H9 (cell line): Measurements from ENCODE around the gene FNDC1. TPM values are rescaled to one million over a fixed set of nuclear protein-coding genes. Genes with fewer than 3 reads are reported as not detected.

ENCODE experiments used
- DNase-seq: peaks from one replicate; pipeline ENCODE4 v3.0.0-alpha.2; 2017
- H2AFZ ChIP-seq: one replicate; pipeline ENCODE4 v1.6.1; 2013; ENCODE audit warnings: mild to moderate bottlenecking, low read length, control low read depth, moderate library complexity
- H2AK5ac ChIP-seq: 2 replicates; pipeline ENCODE4 v1.6.1; 2013; ENCODE audit warnings: low read length, control low read depth, mixed read lengths; ENCODE audit not compliant: insufficient read length
- H2BK120ac ChIP-seq: one replicate; pipeline ENCODE4 v1.6.1; 2013; ENCODE audit warnings: low read depth, mild to moderate bottlenecking, low read length, control low read depth, inconsistent platforms; ENCODE audit not compliant: poor library complexity, severe bottlenecking
- H2BK12ac ChIP-seq: 2 replicates; pipeline ENCODE4 v1.6.1; 2013; ENCODE audit warnings: low read length, control low read depth, mixed read lengths, low read depth; ENCODE audit not compliant: insufficient read length
- H2BK15ac ChIP-seq: 2 replicates; pipeline ENCODE4 v1.6.1; 2013; ENCODE audit warnings: low read depth, low read length, control low read depth
- H2BK20ac ChIP-seq: one replicate; pipeline ENCODE4 v1.6.1; 2013; ENCODE audit warnings: low read depth, mild to moderate bottlenecking, low read length, control low read depth, inconsistent platforms; ENCODE audit not compliant: poor library complexity, severe bottlenecking
- H2BK5ac ChIP-seq: 2 replicates; pipeline ENCODE4 v1.6.1; 2013; ENCODE audit warnings: low read length, control low read depth, mixed read lengths; ENCODE audit not compliant: insufficient read length
- H3K14ac ChIP-seq: 2 replicates; pipeline ENCODE4 v1.6.1; 2013; ENCODE audit warnings: low read length, control low read depth; ENCODE audit not compliant: insufficient read depth
- H3K18ac ChIP-seq: 2 replicates; pipeline ENCODE4 v1.6.1; 2013; ENCODE audit warnings: low read depth, mild to moderate bottlenecking, mixed read lengths, low read length, control low read depth; ENCODE audit not compliant: insufficient read length
- H3K23ac ChIP-seq: 2 replicates; pipeline ENCODE4 v1.6.1; 2013; ENCODE audit warnings: low read length, control low read depth, mixed read lengths, low read depth; ENCODE audit not compliant: insufficient read length
- H3K23me2 ChIP-seq: 2 replicates; pipeline ENCODE4 v1.6.1; 2013; ENCODE audit warnings: low read depth, mild to moderate bottlenecking, mixed read lengths, low read length, control low read depth; ENCODE audit not compliant: insufficient read length, poor library complexity, severe bottlenecking
- H3K27ac ChIP-seq: 2 replicates; pipeline ENCODE4 v1.5.1; 2013; ENCODE audit warnings: low read length, control low read depth, mixed read lengths, low read depth; ENCODE audit not compliant: insufficient read length
- H3K27me3 ChIP-seq: 2 replicates; pipeline ENCODE4 v1.6.1; 2013; ENCODE audit warnings: low read length, control low read depth, inconsistent platforms; ENCODE audit not compliant: insufficient read depth
- H3K4ac ChIP-seq: 2 replicates; pipeline ENCODE4 v1.6.1; 2013; ENCODE audit warnings: low read depth, mild to moderate bottlenecking, control low read depth, inconsistent platforms, low read length, moderate library complexity
- H3K4me1 ChIP-seq: 2 replicates; pipeline ENCODE4 v1.6.1; 2013; ENCODE audit warnings: low read length, control low read depth, inconsistent platforms; ENCODE audit not compliant: insufficient read depth
- H3K4me2 ChIP-seq: 2 replicates; pipeline ENCODE4 v1.6.1; 2013; ENCODE audit warnings: low read length, control low read depth, mixed read lengths; ENCODE audit not compliant: insufficient read length, insufficient read depth
- H3K56ac ChIP-seq: 2 replicates; pipeline ENCODE4 v1.6.1; 2013; ENCODE audit warnings: low read depth, mild to moderate bottlenecking, mixed read lengths, low read length, control low read depth; ENCODE audit not compliant: insufficient read length
- H3K79me1 ChIP-seq: 2 replicates; pipeline ENCODE4 v1.6.1; 2013; ENCODE audit warnings: low read depth, mild to moderate bottlenecking, moderate library complexity, low read length, control low read depth, inconsistent platforms; ENCODE audit not compliant: insufficient read depth, poor library complexity, severe bottlenecking
- H3K79me2 ChIP-seq: 2 replicates; pipeline ENCODE4 v1.6.1; 2013; ENCODE audit warnings: low read length, control low read depth, inconsistent platforms; ENCODE audit not compliant: insufficient read depth
- H3K9ac ChIP-seq: 2 replicates; pipeline ENCODE4 v1.6.1; 2013; ENCODE audit warnings: low read length, control low read depth, mixed read lengths; ENCODE audit not compliant: insufficient read length; ENCODE audit errors: extremely low read depth
- H3K9me3 ChIP-seq: one replicate; pipeline ENCODE4 v1.6.1; 2013; ENCODE audit warnings: low read depth, low read length, inconsistent platforms; ENCODE audit not compliant: control insufficient read depth
- H3T11ph ChIP-seq: one replicate; pipeline ENCODE4 v1.6.1; 2013; ENCODE audit warnings: mild to moderate bottlenecking, low read length, control low read depth, inconsistent platforms
- H4K20me1 ChIP-seq: one replicate; pipeline ENCODE4 v1.6.1; 2013; ENCODE audit not compliant: control insufficient read depth, insufficient read length, insufficient read depth
- H4K5ac ChIP-seq: 2 replicates; pipeline ENCODE4 v1.6.1; 2013; ENCODE audit warnings: low read depth, mild to moderate bottlenecking, mixed read lengths, low read length, control low read depth; ENCODE audit not compliant: insufficient read length
- H4K8ac ChIP-seq: replicated peaks from 2 replicates; pipeline ENCODE4 v1.6.1; 2013; ENCODE audit warnings: low read length, control low read depth, mixed read lengths, low read depth; ENCODE audit not compliant: insufficient read length
- H4K91ac ChIP-seq: 2 replicates; pipeline ENCODE4 v1.6.1; 2013; ENCODE audit warnings: low read depth, mild to moderate bottlenecking, moderate library complexity, mixed read lengths, low read length, control low read depth; ENCODE audit not compliant: insufficient read length
- H3K27ac Mint-ChIP-seq, 3 experiments: 2 replicates in 2 of 3; 3 replicates in 1 of 3; pipeline ENCODE4 v1.8.0; 2020 to 2021; ENCODE audit warnings: mixed read lengths in 3 of 3, mild to moderate bottlenecking in 1 of 3, moderate library complexity in 1 of 3
- H3K27me3 Mint-ChIP-seq: 2 replicates; pipeline ENCODE4 v1.8.0; 2021; ENCODE audit warnings: low read depth, mild to moderate bottlenecking, moderate library complexity, mixed read lengths
- H3K36me3 Mint-ChIP-seq, 3 experiments: 2 replicates in 2 of 3; 3 replicates in 1 of 3; pipeline ENCODE4 v1.8.0; 2020 to 2021; ENCODE audit warnings: low read depth in 3 of 3, mixed read lengths in 3 of 3; ENCODE audit not compliant: insufficient read depth in 1 of 3
- H3K4me1 Mint-ChIP-seq, 2 experiments: 2 replicates each; pipeline ENCODE4 v1.8.0; 2020; ENCODE audit warnings: mixed read lengths in 2 of 2
- H3K4me3 Mint-ChIP-seq, 2 experiments: 2 replicates in 1 of 2; 3 replicates in 1 of 2; pipeline ENCODE4 v1.8.0; 2020 to 2021; ENCODE audit warnings: mild to moderate bottlenecking in 2 of 2, mixed read lengths in 2 of 2, moderate library complexity in 1 of 2
- H3K9me3 Mint-ChIP-seq, 2 experiments: 2 replicates in 1 of 2; 3 replicates in 1 of 2; pipeline ENCODE4 v1.8.0; 2020; ENCODE audit warnings: mild to moderate bottlenecking in 2 of 2, mixed read lengths in 2 of 2, moderate library complexity in 1 of 2
- WGBS: extraction: QIAGEN DNeasy Blood & Tissue Kit; methylation state at CpG from one replicate; pipeline ENCODE4 v1.1.7; 2013; ENCODE audit warnings: missing lambda C conversion rate, low lambda C conversion rate, mixed read lengths; ENCODE audit not compliant: insufficient read length; ENCODE audit errors: extremely low coverage; 5-methylcytosine and 5-hydroxymethylcytosine counted together
- total RNA-seq: library from RNA; stranded (reverse); gene quantifications from 2 replicates; pipeline ENCODE4 v1.2.1, GENCODE V29; 2021
- TF ChIP-seq, protein P1 (sequence below): fragments of 200-600 bp; sonication (generic); conservative IDR thresholded peaks from 3 replicates; pipeline ENCODE4 v1.8.0; 2021; ENCODE audit warnings: antibody characterized with exemption, mild to moderate bottlenecking

FNDC1 gene
- total RNA-seq, 1 experiment from 2014 or later = 0.24 TPM

DNA sequence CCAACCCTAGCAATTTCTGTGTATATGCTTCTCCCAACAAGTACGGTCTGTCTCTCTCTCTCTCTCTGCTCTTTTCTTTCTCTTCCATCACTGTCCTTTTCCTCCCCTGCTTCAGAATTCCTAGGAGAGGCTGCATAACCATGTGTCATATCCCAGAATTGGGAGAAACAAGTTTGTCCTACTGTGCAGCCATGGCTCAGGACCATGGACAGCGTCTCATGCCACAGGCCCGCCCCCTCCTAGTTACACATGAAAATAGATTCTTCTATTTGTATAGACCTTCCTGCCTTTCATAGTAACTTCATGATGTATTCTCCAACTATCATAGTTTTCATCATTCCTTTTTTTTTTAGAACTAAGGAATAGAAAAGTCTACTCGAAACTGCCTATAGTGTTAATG is 98.0 kb downstream of the FNDC1 start:
- no peaks in the 10 kb centered on the region for H3K27me3 ChIP-seq
- no peaks in the 10 kb centered on the region for H4K20me1 ChIP-seq
- Mint-ChIP-seq H3K27ac (no peak overlapping the region), H3K9me3 (peaks cover 0 to 26% of the 10 kb centered on the region in 2 experiments; a peak in 3 of 5 replicates), H3K4me1 (no peaks in the 10 kb centered on the region), H3K36me3 (no peaks in the 10 kb centered on the region), H3K4me3 (no peak overlapping the region), H3K27me3 (peaks cover 1% of the 10 kb centered on the region)
- H2BK5ac ChIP-seq = no peak overlapping the region
- H3K23ac ChIP-seq = no peak overlapping the region
- H3K18ac ChIP-seq = no peak overlapping the region
- no peak overlapping the region for H2AFZ ChIP-seq
- no peak overlapping the region for H2BK12ac ChIP-seq
- no peaks in the 10 kb centered on the region for H3K79me2 ChIP-seq
- DNase-seq = no peak
- H3K9ac ChIP-seq = no peak overlapping the region
- H4K8ac ChIP-seq = no peak overlapping the region
- no peak overlapping the region for H3K4me2 ChIP-seq
- H2BK15ac ChIP-seq = no peak overlapping the region
- no peaks in the 10 kb centered on the region for H3K79me1 ChIP-seq
- H4K91ac ChIP-seq = no peak overlapping the region
- H4K5ac ChIP-seq = no peak overlapping the region
- no peak overlapping the region for H2BK120ac ChIP-seq
- no peaks in the 10 kb centered on the region for H3K23me2 ChIP-seq
- no peak overlapping the region for H3K4ac ChIP-seq
- TF ChIP-seq, protein P1, sequence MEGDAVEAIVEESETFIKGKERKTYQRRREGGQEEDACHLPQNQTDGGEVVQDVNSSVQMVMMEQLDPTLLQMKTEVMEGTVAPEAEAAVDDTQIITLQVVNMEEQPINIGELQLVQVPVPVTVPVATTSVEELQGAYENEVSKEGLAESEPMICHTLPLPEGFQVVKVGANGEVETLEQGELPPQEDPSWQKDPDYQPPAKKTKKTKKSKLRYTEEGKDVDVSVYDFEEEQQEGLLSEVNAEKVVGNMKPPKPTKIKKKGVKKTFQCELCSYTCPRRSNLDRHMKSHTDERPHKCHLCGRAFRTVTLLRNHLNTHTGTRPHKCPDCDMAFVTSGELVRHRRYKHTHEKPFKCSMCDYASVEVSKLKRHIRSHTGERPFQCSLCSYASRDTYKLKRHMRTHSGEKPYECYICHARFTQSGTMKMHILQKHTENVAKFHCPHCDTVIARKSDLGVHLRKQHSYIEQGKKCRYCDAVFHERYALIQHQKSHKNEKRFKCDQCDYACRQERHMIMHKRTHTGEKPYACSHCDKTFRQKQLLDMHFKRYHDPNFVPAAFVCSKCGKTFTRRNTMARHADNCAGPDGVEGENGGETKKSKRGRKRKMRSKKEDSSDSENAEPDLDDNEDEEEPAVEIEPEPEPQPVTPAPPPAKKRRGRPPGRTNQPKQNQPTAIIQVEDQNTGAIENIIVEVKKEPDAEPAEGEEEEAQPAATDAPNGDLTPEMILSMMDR = no peak
- no peak overlapping the region for H3K27ac ChIP-seq
- WGBS = no CpG with 5 or more reads among the region's 4 CpGs
- no peak overlapping the region for H3K14ac ChIP-seq
- no peaks in the 10 kb centered on the region for H3K4me1 ChIP-seq
- H3K9me3 ChIP-seq = no peaks in the 10 kb centered on the region
- H3K56ac ChIP-seq = no peak overlapping the region
- no peak overlapping the region for H3T11ph ChIP-seq
- no peak overlapping the region for H2BK20ac ChIP-seq
- no peak overlapping the region for H2AK5ac ChIP-seq
